ENCODE data around the gene KRTAP10-2. TPM values are rescaled to one million over a fixed set of nuclear protein-coding genes. Genes with fewer than 3 reads are reported as not detected.

KRTAP10-2 gene
- total RNA-seq, 1 experiment from 2014 or later: not detected

DNA sequence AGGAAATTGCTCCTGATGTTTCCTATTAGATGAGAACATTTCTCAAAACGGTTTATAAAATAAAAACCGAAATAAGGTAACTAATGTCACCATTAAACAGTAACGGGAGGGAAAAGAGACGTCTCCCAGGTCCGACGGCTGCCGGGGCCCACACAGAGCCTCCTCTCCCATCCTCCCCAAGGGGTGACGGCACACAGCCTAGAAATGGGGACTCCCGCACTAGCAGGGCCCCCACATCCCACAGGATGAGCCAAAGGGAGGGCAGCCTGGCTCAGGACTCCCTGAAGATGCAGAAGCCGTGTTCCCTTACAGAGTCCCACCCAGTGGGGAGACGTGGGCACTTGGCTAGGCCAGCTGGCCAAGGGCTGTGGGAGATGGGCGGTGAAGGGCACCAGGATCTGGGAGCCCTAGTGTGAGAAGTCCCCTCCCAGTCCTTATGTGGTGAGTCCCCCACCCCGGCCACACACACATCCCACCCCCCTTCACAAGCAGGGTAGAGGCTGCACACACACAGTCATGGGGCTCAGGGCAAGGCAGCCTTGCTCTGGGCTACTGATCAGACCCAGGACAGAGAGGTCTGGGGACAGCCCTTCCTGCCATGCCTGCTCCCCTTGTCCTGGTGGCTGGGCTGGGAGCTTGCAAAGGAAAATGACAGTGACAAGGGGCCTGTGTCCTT, 4.0 kb upstream of the KRTAP10-2 start:
- Histone ChIP-seq H2BK5ac (ENCODE audit: insufficient read length, low read length) (no peak overlapping the region), H4K20me1 (ENCODE audit: control insufficient read depth, insufficient read depth, insufficient read length) (no peaks in the 10 kb centered on the region), H3K14ac (ENCODE audit: insufficient read depth, low read length) (no peak overlapping the region), H3K79me2 (ENCODE audit: insufficient read depth, low read length) (no peaks in the 10 kb centered on the region), H3K23ac (ENCODE audit: insufficient read length, low read depth, low read length) (no peak overlapping the region), H3K79me1 (ENCODE audit: insufficient read depth, low read depth, low read length, poor library complexity, severe bottlenecking) (no peaks in the 10 kb centered on the region), H3K56ac (ENCODE audit: insufficient read length, low read depth, low read length) (no peak overlapping the region), H2BK15ac (ENCODE audit: low read depth, low read length) (no peak overlapping the region), H4K8ac (replicated peaks; ENCODE audit: insufficient read length, low read depth, low read length) (no peak overlapping the region), H2BK20ac (ENCODE audit: low read depth, low read length, poor library complexity, severe bottlenecking) (no peak overlapping the region), H4K5ac (ENCODE audit: insufficient read length, low read depth, low read length) (no peak overlapping the region), H2AK5ac (ENCODE audit: insufficient read length, low read length) (no peak overlapping the region), H3K4me2 (ENCODE audit: insufficient read depth, insufficient read length, low read length) (no peak overlapping the region), H4K91ac (ENCODE audit: insufficient read length, low read depth, low read length) (no peak overlapping the region), H3K27me3 (ENCODE audit: insufficient read depth, low read length) (no peaks in the 10 kb centered on the region), H3K4me1 (ENCODE audit: insufficient read depth, low read length) (no peaks in the 10 kb centered on the region; the same call in 1 of the 2 replicates), H2BK120ac (ENCODE audit: low read depth, low read length, poor library complexity, severe bottlenecking) (no peak overlapping the region), H2AFZ (ENCODE audit: low read length) (no peak overlapping the region), H3K9me3 (ENCODE audit: control insufficient read depth, low read depth, low read length) (no peaks in the 10 kb centered on the region), H3T11ph (ENCODE audit: low read length) (no peak overlapping the region), H3K27ac (ENCODE audit: insufficient read length, low read depth, low read length) (no peak overlapping the region), H2BK12ac (ENCODE audit: insufficient read length, low read depth, low read length) (no peak overlapping the region), H3K18ac (ENCODE audit: insufficient read length, low read depth, low read length) (no peak overlapping the region), H3K9ac (ENCODE audit: extremely low read depth, insufficient read length, low read length) (no peak overlapping the region), H3K23me2 (ENCODE audit: insufficient read length, low read depth, low read length, poor library complexity, severe bottlenecking) (no peaks in the 10 kb centered on the region), H3K4ac (ENCODE audit: low read depth, low read length) (no peak overlapping the region)
- H3K36me3 Mint-ChIP-seq (ENCODE audit: insufficient read depth in 1 of 3, low read depth in 3 of 3): no peaks in the 10 kb centered on the region
- H3K9me3 Mint-ChIP-seq: no peaks in the 10 kb centered on the region; a peak in 1 of 5 replicates
- no peak for DNase-seq
- H3K27ac Mint-ChIP-seq: no peak overlapping the region; a peak in 1 of 7 replicates
- TF ChIP-seq, protein P1, sequence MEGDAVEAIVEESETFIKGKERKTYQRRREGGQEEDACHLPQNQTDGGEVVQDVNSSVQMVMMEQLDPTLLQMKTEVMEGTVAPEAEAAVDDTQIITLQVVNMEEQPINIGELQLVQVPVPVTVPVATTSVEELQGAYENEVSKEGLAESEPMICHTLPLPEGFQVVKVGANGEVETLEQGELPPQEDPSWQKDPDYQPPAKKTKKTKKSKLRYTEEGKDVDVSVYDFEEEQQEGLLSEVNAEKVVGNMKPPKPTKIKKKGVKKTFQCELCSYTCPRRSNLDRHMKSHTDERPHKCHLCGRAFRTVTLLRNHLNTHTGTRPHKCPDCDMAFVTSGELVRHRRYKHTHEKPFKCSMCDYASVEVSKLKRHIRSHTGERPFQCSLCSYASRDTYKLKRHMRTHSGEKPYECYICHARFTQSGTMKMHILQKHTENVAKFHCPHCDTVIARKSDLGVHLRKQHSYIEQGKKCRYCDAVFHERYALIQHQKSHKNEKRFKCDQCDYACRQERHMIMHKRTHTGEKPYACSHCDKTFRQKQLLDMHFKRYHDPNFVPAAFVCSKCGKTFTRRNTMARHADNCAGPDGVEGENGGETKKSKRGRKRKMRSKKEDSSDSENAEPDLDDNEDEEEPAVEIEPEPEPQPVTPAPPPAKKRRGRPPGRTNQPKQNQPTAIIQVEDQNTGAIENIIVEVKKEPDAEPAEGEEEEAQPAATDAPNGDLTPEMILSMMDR (conservative IDR thresholded peaks at IDR 0.05): no peak
- WGBS (ENCODE audit: extremely low coverage, insufficient read length, low lambda C conversion rate): no CpG with 5 or more reads among the region's 13 CpGs
- peaks cover 5% of the 10 kb centered on the region for H3K27me3 Mint-ChIP-seq (ENCODE audit: low read depth)
- peaks cover 33 to 40% of the 10 kb centered on the region in 2 experiments for H3K4me1 Mint-ChIP-seq
- no peak overlapping the region for H3K4me3 Mint-ChIP-seq
